ENCODE data around the gene RNF151. TPM values are rescaled to one million over a fixed set of nuclear protein-coding genes. Genes with fewer than 3 reads are reported as not detected.
A peak's percentile ranks its signal among the peaks of the same experiment; 100 is the strongest.

RNF151 gene
- total and polyA plus RNA-seq, 2 of the 13 experiments (the other 11 are each of a cell fraction or from before 2014, with no cell fraction given): not detected

GRCh38 chr16:1942810-1943726 lies 23.6 kb upstream of the RNF151 start, which contains the start of gene MSRB1 (continued):
- TF ChIP-seq ZBTB26 (CRISPR knock-in tag; IDR thresholded peaks at IDR 0.05; ENCODE audit: borderline replicate concordance) (no peak; the same call in 1 of the 2 replicates), ZNF510 (CRISPR knock-in tag; IDR thresholded peaks at IDR 0.05; ENCODE audit: low read depth) (peak; percentile 76; the same call in 1 of the 2 replicates), ZNF563 (CRISPR knock-in tag; IDR thresholded peaks at IDR 0.05) (peak; percentile 43), DR1 (CRISPR knock-in tag; IDR thresholded peaks at IDR 0.05) (peak; percentile 39), SNAI1 (CRISPR knock-in tag; IDR thresholded peaks at IDR 0.05; ENCODE audit: borderline replicate concordance) (0 out of 2 replicates have a peak, but pooled peaks have one; percentile 77), FUBP1 (CRISPR knock-in tag; IDR thresholded peaks at IDR 0.05; ENCODE audit: borderline replicate concordance) (no peak), NR2C2 (CRISPR knock-in tag; IDR thresholded peaks at IDR 0.05; ENCODE audit: borderline replicate concordance) (peak; percentile 57; the same call in 1 of the 2 replicates), ZNF512 (CRISPR knock-in tag; IDR thresholded peaks at IDR 0.05) (no peak), HOXA3 (CRISPR knock-in tag; IDR thresholded peaks at IDR 0.05) (peak; percentile 42; the same call in 1 of the 2 replicates), ZNF879 (CRISPR knock-in tag; IDR thresholded peaks at IDR 0.05) (peak; percentile 86; the same call in 1 of the 2 replicates), GABPA (IDR thresholded peaks at IDR 0.05; ENCODE audit: low read depth, low read length) (peak; percentile 44), GABPA (CRISPR knock-in tag; IDR thresholded peaks at IDR 0.05; ENCODE audit: low read depth) (peak; percentile 74), RFX1 (IDR thresholded peaks at IDR 0.05) (no peak), ZNF788 (CRISPR knock-in tag; IDR thresholded peaks at IDR 0.05; ENCODE audit: borderline replicate concordance) (peak; percentile 78; the same call in 1 of the 2 replicates), ZSCAN12 (CRISPR knock-in tag; IDR thresholded peaks at IDR 0.05) (no peak), ZNF18 (CRISPR knock-in tag; IDR thresholded peaks at IDR 0.05; ENCODE audit: insufficient replicate concordance) (peak; percentile 1), ZHX1 (CRISPR knock-in tag; IDR thresholded peaks at IDR 0.05; ENCODE audit: low read depth) (0 out of 2 replicates have a peak, but pooled peaks have one; percentile 17), KMT2A (CRISPR knock-in tag; IDR thresholded peaks at IDR 0.05) (peak; percentile 53; the same call in 1 of the 2 replicates), ZNF607 (CRISPR knock-in tag; IDR thresholded peaks at IDR 0.05; ENCODE audit: borderline replicate concordance) (peak; percentile 68; the same call in 1 of the 2 replicates)

Data from HepG2 (cell line).